ENCODE results near the gene CTNS.

DNA sequence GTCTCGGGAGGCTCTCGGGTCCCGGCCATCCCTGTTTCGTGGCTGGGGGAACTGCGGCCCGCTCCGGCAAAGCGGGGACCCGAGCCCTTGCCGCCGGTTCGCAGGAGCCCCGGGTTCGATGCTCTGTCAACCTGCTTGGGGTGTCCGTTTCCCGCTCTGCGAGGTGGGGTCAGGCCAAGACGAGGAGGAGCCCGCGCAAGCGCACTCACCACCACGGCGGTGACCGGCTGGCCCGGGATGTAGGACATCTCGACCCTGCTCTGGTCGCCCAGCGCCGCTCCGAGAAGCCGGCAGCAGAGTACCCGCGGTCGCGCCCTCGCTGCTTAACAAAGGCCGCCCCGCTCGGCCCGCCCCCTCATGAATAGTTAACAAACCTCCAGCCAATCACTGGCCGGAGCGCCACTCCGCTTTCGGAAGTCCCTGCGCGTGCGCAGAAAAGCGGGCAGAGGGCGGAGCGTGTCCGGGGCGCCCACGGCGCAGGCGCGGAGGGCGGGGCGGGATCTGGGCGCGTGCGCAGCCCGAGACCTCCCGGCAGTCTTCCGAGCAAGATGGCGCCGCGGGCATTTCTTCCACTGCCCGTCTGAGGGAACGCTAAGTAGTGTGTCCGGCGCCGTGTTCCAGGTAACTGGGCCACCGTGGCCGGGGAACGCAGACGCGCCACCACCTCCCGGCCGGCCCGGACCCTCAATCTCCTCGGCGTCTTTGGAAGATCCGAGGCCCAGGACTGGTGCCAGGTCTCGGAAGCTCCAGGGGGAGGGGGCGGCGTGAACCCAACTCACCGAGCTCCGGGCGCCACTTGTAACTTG lies 31.9 kb downstream of the CTNS start, which contains the start of the genes EMC6 and TAX1BP3:
- TF ChIP-seq CTCF (conservative IDR thresholded peaks at IDR 0.05 in 1 of 2, IDR thresholded peaks at IDR 0.05 in 1 of 2; ENCODE audit: extremely low read depth in 1 of 2, insufficient read depth in 1 of 2, low read depth in 1 of 2, low read length in 2 of 2): no peak
- TF ChIP-seq EZH2 (IDR thresholded peaks at IDR 0.05; ENCODE audit: borderline replicate concordance, low read length): no peak
